Stimulated activated naive B cell treated with anti-CD40 and anti-IgM and Interleukin-4, amounts not matched to agents 10 μg/mL and 1 μg/mL and 100 μg/mL, for 72 hours (primary cell): ENCODE measurements around the gene RAB27B.
"Not testable (repeated sequence)": the region's sequence is repeated elsewhere in the genome, so short reads cannot be mapped to it uniquely, and the experiment has no call there.

Experiments used
- ATAC-seq, 2 donors: fragments of 150-1000 bp; cut with Tn5 transposase; replicated peaks; 2 replicates each; pipeline ENCODE4 v1.10.0; 2021; ENCODE audit warnings: moderate library complexity in 1 of 2
- DNase-seq: peaks from one replicate; pipeline ENCODE4 v3.0.0; 2021
- H3K27ac Mint-ChIP-seq: one replicate; pipeline ENCODE4 v1.8.0; 2022; ENCODE audit warnings: mild to moderate bottlenecking, mixed read lengths
- H3K27me3 Mint-ChIP-seq, 2 donors: one replicate each; pipeline ENCODE4 v1.8.0; 2022; ENCODE audit warnings: mixed read lengths in 2 of 2
- H3K36me3 Mint-ChIP-seq, 2 donors: one replicate each; pipeline ENCODE4 v1.8.0; 2022; ENCODE audit warnings: mixed read lengths in 2 of 2, mild to moderate bottlenecking in 1 of 2
- H3K4me1 Mint-ChIP-seq, 2 donors: one replicate each; pipeline ENCODE4 v1.8.0; 2022; ENCODE audit warnings: mixed read lengths in 2 of 2, mild to moderate bottlenecking in 1 of 2
- H3K4me3 Mint-ChIP-seq, 2 donors: one replicate each; pipeline ENCODE4 v1.8.0; 2022; ENCODE audit warnings: mild to moderate bottlenecking in 2 of 2, mixed read lengths in 2 of 2, moderate library complexity in 1 of 2
- H3K9me3 Mint-ChIP-seq, 2 donors: one replicate each; pipeline ENCODE4 v1.8.0; 2022; ENCODE audit warnings: mixed read lengths in 2 of 2, mild to moderate bottlenecking in 1 of 2

RAB27B gene

DNA sequence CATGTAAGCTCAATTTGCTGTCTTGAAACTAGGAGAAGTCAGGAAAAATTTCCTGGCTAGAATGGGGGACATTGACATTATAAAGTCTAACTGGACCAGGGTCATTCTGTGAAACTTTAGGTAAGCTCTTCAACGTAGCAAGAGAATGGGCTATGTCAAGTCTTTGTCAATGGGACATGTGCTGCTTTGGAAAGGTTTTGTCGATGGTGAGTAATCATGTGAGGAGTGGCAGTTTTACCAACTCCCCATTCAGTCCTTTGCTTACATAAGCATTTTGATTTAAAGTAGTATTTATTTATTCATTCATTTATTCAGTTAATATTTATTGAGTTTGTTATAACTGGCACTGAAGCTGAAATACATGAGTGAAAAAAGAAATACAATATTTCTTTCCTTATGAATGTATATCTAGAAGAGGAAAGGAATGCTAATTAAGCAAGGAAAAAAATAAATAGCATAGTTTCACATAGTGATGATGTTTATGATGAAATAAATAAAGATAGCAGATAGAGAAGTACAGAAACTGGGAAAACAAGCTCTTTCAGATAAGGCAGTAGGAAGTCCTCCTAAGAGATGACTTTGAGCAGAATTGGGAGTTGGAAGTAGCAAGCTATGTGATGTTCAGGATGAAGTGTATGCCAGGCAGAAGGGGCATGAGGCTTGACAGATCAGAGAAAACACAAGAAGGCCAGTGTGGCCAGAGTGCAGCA is 25.4 kb upstream of the RAB27B start:
- Mint-ChIP-seq H3K4me1 (peaks cover 5% of the 10 kb centered on the region in 2 donors), H3K36me3 (no peaks in the 10 kb centered on the region), H3K9me3 (no peaks in the 10 kb centered on the region), H3K27me3 (no peaks in the 10 kb centered on the region), H3K4me3 (no peak overlapping the region), H3K27ac (no peak overlapping the region)
- DNase-seq, result no peak
- no peak for ATAC-seq

DNA sequence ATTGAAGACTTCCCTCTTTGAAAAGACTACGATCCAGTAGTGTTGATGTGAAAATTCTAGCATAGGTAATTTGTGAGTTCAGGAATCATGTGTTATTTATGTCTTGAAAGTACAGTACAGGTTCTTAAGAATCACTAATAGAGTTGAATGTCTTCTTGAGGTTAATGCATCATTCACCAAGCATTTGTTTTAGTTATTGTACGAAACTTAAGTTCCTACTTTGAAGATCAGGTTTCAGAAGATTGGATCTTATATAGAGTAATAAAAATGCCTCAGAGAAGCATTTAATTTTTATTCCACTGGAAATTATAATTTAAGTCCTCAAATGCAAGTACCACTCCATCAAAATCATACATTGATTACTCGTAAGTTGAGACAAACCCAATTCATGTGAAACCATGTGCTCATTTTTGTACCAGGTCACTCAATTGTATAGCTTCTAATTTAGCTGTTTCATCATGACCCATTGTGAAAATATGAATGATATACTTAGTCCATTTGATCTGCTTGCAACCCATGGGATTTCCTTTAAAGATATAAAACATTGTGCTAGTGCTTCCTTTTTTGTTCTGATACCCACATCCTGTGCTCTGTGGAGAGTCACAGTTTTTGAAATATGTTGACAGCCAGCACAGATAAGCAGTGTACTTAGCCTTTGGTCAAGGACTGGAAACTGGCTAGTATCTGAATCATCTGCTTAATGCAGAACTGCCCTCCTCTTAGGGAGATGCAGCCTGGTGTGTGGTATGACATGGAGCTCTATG is 22.5 kb upstream of the RAB27B start:
- Mint-ChIP-seq H3K36me3 (no peaks in the 10 kb centered on the region), H3K27ac (no peak overlapping the region), H3K4me3 (no peak overlapping the region), H3K4me1 (peaks cover 5% of the 10 kb centered on the region in 2 donors), H3K27me3 (no peaks in the 10 kb centered on the region), H3K9me3 (no peaks in the 10 kb centered on the region)
- ATAC-seq (peak; percentile 50 to 63), DNase-seq (no peak)

DNA sequence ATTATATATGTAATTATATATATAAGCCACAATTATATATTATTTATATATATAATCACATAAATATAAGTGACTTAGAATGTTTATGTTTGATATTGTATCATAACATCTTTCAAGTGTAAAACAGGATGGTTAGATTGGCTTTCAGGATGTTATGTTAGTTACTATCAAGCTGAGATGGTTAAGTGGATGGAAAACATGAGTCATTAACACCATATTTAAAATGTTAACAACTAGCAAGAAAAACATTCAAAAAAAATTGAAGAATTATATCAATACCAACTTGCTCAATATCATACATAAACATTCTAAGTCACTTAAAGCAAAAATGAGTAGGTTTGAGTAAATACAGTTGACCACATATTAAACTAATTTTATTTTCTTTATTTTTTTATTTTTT is 21.8 kb upstream of the RAB27B start:
- H3K4me3 Mint-ChIP-seq, result no peak overlapping the region
- H3K9me3 Mint-ChIP-seq, result no peaks in the 10 kb centered on the region
- no peaks in the 10 kb centered on the region for H3K36me3 Mint-ChIP-seq
- peaks cover 5% of the 10 kb centered on the region in 2 donors for H3K4me1 Mint-ChIP-seq
- DNase-seq, result no peak
- no peak overlapping the region for H3K27ac Mint-ChIP-seq
- no peaks in the 10 kb centered on the region for H3K27me3 Mint-ChIP-seq
- ATAC-seq, result no peak

DNA sequence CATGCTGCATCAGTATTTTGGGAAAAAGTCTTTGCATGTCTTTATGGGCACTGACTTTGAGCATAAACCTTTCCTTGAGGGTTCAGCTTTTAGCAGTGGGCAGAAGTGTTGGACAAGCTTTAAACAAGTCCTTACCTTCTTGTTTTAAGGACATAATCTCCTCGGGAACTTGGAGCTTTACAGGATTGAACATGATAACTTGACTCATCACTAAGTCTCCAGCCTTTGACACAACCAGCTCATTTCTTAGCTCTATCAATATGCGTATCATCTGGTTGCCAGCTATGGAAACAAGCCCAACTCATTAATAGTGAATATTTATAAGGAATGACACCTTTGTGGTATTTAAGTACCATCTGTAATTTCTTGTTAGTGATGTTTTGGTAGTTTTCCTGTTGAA is 21.0 kb upstream of the RAB27B start:
- H3K27ac Mint-ChIP-seq, result no peak overlapping the region
- DNase-seq, result no peak
- peaks cover 5% of the 10 kb centered on the region in 2 donors for H3K4me1 Mint-ChIP-seq
- no peaks in the 10 kb centered on the region for H3K27me3 Mint-ChIP-seq
- H3K36me3 Mint-ChIP-seq, result no peaks in the 10 kb centered on the region
- ATAC-seq, result no peak
- H3K4me3 Mint-ChIP-seq, result no peak overlapping the region
- no peaks in the 10 kb centered on the region for H3K9me3 Mint-ChIP-seq

DNA sequence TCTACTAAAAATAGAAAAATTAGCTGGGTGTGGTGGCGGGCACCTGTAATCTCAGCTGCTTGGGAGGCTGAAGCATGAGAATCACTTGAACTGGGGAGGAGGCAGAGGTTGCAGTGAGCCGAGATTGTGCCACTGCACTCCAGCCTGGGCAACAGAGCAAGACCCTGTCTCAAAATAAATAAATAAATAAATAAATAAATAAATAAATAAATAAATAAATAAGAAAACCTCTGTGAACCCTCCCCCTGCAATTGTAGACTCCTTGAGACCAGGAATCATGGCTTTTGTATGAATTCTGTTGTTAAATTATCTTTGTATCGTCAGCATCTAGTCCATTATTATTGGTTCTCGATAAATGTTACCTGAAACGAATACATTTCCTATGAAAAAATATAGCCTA is 17.6 kb upstream of the RAB27B start:
- not testable (repeated sequence) for H3K27ac Mint-ChIP-seq, H3K4me3 Mint-ChIP-seq, H3K4me1 Mint-ChIP-seq, H3K36me3 Mint-ChIP-seq, H3K27me3 Mint-ChIP-seq, DNase-seq, ATAC-seq, H3K9me3 Mint-ChIP-seq

DNA sequence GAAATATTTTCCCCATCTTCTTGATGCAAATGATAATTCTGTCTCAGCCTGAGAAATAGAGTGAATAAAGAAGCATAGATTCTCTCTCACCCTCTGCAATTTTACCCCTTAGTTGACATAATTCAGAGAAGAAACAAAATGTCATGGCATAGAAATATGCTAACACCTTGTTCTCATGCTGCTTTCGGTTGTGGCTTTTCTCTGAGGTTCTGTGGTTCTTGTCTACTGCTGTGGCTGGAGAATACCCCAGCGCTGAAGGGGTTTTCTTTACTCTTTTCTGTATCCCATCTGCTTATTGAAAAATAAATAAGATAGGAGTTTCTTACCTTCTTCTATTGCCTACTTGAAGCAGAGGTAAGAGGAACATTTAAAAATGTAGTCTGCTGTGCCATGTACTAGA is 15.4 kb upstream of the RAB27B start:
- no peak overlapping the region for H3K4me3 Mint-ChIP-seq
- H3K4me1 Mint-ChIP-seq, result no peaks in the 10 kb centered on the region
- H3K27me3 Mint-ChIP-seq, result peaks cover 0 to 3% of the 10 kb centered on the region in 2 donors
- no peaks in the 10 kb centered on the region for H3K36me3 Mint-ChIP-seq
- no peaks in the 10 kb centered on the region for H3K9me3 Mint-ChIP-seq
- ATAC-seq (peak; percentile 34 to 42), DNase-seq (no peak)
- no peak overlapping the region for H3K27ac Mint-ChIP-seq

DNA sequence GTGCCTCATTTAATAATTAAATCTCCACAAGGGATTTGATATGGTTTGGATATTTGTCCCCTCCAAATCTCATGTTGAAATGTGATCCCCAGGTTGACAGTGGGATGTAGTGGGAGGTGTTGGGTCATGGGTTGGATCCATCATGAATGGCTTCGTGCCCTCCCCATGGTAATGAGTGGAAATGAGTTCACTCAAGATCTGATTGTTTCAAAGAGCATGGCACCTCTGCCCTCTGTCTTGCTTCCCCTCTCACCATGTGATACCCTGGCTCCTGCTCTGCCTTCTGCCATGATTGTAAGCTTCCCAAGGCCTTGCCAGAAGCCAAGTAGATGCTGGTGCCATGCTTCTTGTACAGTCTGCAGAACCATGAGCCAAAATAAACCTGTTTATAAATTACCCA is 15.0 kb upstream of the RAB27B start:
- H3K27ac Mint-ChIP-seq, result no peak overlapping the region
- H3K9me3 Mint-ChIP-seq, result no peaks in the 10 kb centered on the region
- DNase-seq (no peak), ATAC-seq (no peak)
- peaks cover 0 to 3% of the 10 kb centered on the region in 2 donors for H3K27me3 Mint-ChIP-seq
- H3K4me1 Mint-ChIP-seq, result no peaks in the 10 kb centered on the region
- no peaks in the 10 kb centered on the region for H3K36me3 Mint-ChIP-seq
- H3K4me3 Mint-ChIP-seq, result no peak overlapping the region

DNA sequence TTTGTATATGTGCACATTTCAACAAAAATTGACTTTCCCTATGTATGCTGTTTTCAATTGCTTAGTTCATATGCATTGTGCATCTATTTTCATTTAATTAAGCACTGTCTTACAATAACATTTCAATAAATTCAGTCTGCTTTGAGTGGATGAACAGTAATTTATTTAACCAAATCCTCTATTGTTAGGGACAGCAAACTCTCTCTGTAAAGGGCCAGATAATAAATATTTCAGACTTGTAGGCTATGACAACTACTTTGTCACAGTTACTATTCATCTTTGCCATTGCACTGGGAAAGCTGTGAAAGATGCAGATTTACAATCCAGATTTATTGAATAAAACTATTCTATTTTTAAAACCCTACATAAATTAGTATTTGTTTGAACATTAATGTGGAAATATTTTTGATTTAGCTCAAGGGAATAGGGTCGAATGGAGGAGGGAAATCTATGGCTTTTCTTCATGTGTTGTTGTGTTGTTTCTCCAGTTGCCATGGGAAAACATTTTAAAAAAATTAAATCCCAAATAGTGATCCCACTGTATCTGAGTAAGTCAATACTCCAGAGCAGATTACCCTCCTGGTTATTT is 14.2 kb upstream of the RAB27B start:
- peaks cover 0 to 3% of the 10 kb centered on the region in 2 donors for H3K27me3 Mint-ChIP-seq
- no peak overlapping the region for H3K27ac Mint-ChIP-seq
- H3K9me3 Mint-ChIP-seq, result no peaks in the 10 kb centered on the region
- DNase-seq (no peak), ATAC-seq (no peak)
- no peaks in the 10 kb centered on the region for H3K36me3 Mint-ChIP-seq
- H3K4me1 Mint-ChIP-seq, result no peaks in the 10 kb centered on the region
- H3K4me3 Mint-ChIP-seq, result no peak overlapping the region

DNA sequence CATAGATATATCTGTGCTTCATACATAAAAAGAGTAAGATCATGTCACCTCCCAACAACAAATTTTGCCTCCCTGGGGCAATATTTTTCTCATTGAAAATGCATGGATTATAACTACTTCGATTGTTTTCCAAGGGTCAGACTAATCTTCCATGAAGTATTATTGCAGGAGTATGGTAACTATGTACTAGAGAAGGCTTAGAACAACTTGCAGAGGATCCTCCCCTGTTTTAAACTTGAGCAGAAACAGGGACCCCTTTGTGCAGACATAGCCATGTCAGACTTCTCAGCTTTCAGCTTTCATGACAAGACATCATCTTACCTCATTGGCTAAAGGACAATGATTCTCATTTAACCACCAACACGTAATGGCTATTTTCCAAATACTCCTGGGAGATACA is 13.2 kb upstream of the RAB27B start:
- Mint-ChIP-seq H3K4me3 (no peak overlapping the region), H3K9me3 (no peaks in the 10 kb centered on the region), H3K27me3 (peaks cover 0 to 3% of the 10 kb centered on the region in 2 donors), H3K27ac (no peak overlapping the region), H3K4me1 (no peaks in the 10 kb centered on the region), H3K36me3 (no peaks in the 10 kb centered on the region)
- no peak for DNase-seq
- no peak for ATAC-seq

DNA sequence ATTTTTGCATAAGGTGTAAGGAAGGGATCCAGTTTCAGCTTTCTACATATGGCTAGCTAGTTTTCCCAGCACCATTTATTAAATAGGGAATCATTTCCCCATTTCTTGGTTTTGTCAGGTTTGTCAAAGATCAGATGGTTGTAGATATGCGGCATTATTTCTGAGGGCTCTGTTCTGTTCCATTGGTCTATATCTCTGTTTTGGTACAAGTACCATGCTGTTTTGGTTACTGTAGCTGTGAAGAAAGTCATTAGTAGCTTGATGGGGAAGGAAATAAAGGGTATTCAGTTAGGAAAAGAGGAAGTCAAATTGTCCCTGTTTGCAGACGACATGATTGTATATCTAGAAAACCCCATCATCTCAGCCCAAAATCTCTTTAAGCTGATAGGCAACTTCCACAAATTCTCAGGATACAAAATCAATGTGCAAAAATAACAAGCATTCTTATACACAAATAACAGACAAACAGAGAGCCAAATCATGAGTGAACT is 7.4 kb upstream of the RAB27B start:
- H3K27ac Mint-ChIP-seq, H3K36me3 Mint-ChIP-seq, H3K27me3 Mint-ChIP-seq, DNase-seq, H3K9me3 Mint-ChIP-seq, H3K4me3 Mint-ChIP-seq, ATAC-seq, H3K4me1 Mint-ChIP-seq: not testable (repeated sequence)

DNA sequence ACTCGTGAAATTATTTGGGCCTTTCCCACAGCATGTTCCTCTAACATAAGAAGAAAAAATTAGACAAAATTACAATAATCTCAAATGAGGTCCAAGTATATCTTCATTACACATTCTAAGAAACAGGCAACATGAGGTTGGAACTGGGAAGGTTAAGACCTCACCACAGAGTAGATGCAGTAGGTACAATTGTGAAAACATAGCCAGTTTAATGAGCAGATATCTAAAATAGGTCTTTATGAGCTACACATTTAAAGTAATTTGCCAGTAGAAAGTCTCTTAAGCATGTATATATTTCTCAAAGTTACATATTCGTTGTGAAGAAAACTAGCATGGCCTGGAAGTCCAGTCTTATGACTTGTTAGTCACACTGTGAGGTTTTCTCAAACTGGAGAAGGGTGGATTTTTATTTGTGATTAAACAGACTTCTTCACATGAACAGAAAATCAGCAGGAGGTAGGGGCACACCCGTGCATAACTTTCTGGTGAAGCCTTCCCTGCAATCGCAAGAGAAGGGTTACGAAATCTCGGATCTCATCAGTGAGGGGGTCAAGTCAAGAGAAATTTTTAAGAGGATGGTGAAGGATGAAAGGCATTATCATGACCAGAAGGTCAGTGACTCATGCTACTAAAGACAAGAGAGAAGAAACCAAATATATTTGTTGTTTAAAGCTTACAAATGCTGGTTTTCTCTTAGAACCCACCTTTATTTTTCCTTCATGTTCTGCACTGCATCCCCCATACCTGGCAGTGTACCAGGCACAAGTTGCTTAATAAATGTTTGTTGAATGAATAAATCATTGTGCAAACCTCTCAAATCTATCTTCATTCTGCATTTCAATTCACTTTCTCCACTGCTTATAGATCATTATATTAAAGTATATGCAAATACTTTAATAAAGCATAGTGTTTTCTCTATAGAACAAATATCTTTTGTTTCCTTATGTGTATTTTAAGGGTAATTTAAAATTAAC is 5.1 kb upstream of the RAB27B start:
- no peaks in the 10 kb centered on the region for H3K36me3 Mint-ChIP-seq
- H3K9me3 Mint-ChIP-seq, result no peaks in the 10 kb centered on the region
- ATAC-seq (no peak), DNase-seq (no peak)
- no peak overlapping the region for H3K27ac Mint-ChIP-seq
- peaks cover 4 to 5% of the 10 kb centered on the region in 2 donors for H3K4me1 Mint-ChIP-seq
- no peak overlapping the region for H3K4me3 Mint-ChIP-seq
- H3K27me3 Mint-ChIP-seq, result peaks cover 5 to 9% of the 10 kb centered on the region in 2 donors

DNA sequence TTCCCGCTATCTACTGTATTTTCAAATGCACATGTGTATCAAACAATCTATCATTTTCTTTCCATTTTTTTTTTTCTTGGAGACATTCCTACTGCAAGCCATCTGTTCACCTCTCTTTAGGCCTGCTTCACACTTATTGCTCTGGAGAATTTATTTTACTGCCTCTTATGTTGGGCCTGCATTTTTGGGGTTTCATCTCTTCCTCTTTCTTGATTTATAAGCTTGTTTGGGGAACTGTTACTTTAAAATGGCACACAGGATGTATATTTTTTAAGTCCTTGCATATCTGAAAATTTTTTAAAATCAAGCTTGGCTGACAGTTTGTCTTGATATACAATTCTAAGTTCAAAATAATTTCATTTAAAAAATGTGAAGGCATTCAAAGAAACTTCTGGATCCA is 3.5 kb upstream of the RAB27B start:
- H3K4me3 Mint-ChIP-seq, result no peak overlapping the region
- no peaks in the 10 kb centered on the region for H3K9me3 Mint-ChIP-seq
- DNase-seq (no peak), ATAC-seq (no peak)
- H3K27me3 Mint-ChIP-seq, result peaks cover 10 to 18% of the 10 kb centered on the region in 2 donors
- H3K27ac Mint-ChIP-seq, result no peak overlapping the region
- H3K36me3 Mint-ChIP-seq, result no peaks in the 10 kb centered on the region
- peaks cover 11 to 14% of the 10 kb centered on the region in 2 donors for H3K4me1 Mint-ChIP-seq

DNA sequence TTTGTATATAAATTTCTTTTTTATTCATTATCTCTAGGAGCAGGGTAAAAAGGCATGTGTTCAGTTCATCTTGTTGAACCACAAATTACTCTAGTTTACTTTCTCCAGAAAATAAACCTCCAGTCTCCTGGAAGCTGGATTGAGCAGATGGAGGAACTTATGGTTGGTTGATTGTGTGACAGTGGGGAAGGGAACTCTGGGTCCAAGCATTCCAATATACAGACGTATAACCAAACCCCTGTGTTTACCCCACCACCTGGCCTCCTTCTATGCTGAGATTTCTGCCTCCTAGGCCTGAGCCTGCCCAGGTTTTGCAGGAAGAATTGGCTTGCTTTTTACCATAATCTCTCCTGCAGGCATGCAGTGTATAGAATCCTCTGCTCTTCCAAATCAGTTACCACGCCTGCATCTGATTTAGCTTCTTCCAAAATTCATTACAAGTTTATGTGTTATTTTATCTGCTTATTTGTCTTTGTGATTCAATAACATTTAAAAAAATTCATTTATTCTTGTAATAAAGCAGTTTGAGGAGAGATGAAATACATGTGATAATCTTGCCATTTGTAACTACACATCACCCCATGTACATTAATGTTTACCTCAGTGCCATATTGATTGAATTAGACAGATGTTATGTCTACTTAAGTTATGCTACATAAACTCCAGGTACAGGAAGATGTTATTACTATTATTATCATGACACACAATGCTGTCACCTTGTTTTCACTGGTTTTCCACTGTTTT is 2.5 kb upstream of the RAB27B start:
- Mint-ChIP-seq H3K9me3 (no peaks in the 10 kb centered on the region), H3K36me3 (no peaks in the 10 kb centered on the region), H3K4me3 (no peak overlapping the region), H3K4me1 (peaks cover 10 to 14% of the 10 kb centered on the region in 2 donors), H3K27me3 (peaks cover 10 to 18% of the 10 kb centered on the region in 2 donors), H3K27ac (no peak overlapping the region)
- DNase-seq, result no peak
- ATAC-seq, result no peak
